GM13976 (cell line): ENCODE results near the gene C14orf180.

Source experiments
- DNase-seq: peaks from one replicate; pipeline ENCODE4 v3.0.0; 2012; ENCODE audit warnings: low spot score
- CTCF ChIP-seq: IDR thresholded peaks from 2 replicates; pipeline ENCODE4 v1.5.1; 2012; ENCODE audit warnings: borderline replicate concordance, mild to moderate bottlenecking; ENCODE audit not compliant: insufficient read depth; ENCODE audit errors: extremely low read depth, missing control alignments, control extremely low read depth
- in situ Hi-C: fragments of 300-500 bp; cut with MboI; formaldehyde crosslinking; loops from one replicate; pipeline ENCODE4 v1.12.0; 2022; ENCODE audit warnings: low sequenced_read_pairs, mixed read lengths, inconsistent platforms; ENCODE audit not compliant: unreplicated experiment

Gene C14orf180

GRCh38 chr14:104593241-104593701 is 13.7 kb downstream of the C14orf180 start:
- DNase-seq = no peak
- no peak for TF ChIP-seq CTCF
- in situ Hi-C loops = no loop called here

- DNase-seq = no peak
- in situ Hi-C loops = no loop called here
- TF ChIP-seq CTCF = no peak
These were observed 14.2 kb downstream of the C14orf180 start for GRCh38 chr14:104593710-104594136.

- TF ChIP-seq CTCF = no peak
- no peak for DNase-seq
- in situ Hi-C loops = no loop called here
These were observed 14.9 kb downstream of the C14orf180 start for GRCh38 chr14:104594310-104595046.

- in situ Hi-C loops = no loop called here
- no peak for TF ChIP-seq CTCF
- DNase-seq = no peak
These were observed 15.6 kb downstream of the C14orf180 start for GRCh38 chr14:104595116-104595675.

GRCh38 chr14:104595911-104596450 is 16.4 kb downstream of the C14orf180 start:
- DNase-seq = no peak
- in situ Hi-C loops = no loop called here

More at GRCh38 chr14:104595911-104596450, 16.4 kb downstream of the C14orf180 start:
- TF ChIP-seq CTCF = no peak
